KOPT-K1 (cell line): ENCODE data around the gene CLDN15.
"Not testable (repeated sequence)": the region's sequence is repeated elsewhere in the genome, so short reads cannot be mapped to it uniquely, and the experiment has no call there.

ENCODE experiments used
- H3K27ac ChIP-seq: fragments of 200-600 bp; sonication (generic); 2 replicates; pipeline ENCODE4 v1.5.1; 2016; ENCODE audit warnings: antibody characterized with exemption, mild to moderate bottlenecking, low read depth, low read length; ENCODE audit not compliant: poor library complexity, severe bottlenecking
- H3K36me3 ChIP-seq: fragments of 200-600 bp; sonication (generic); 2 replicates; pipeline ENCODE4 v1.5.1; 2017; ENCODE audit warnings: antibody characterized with exemption, mild to moderate bottlenecking, low read length, moderate library complexity; ENCODE audit not compliant: insufficient read depth
- H3K9me3 ChIP-seq: fragments of 200-600 bp; sonication (generic); 2 replicates; pipeline ENCODE4 v1.5.1; 2017; ENCODE audit warnings: antibody characterized with exemption, low read length, mild to moderate bottlenecking; ENCODE audit not compliant: insufficient read depth, poor library complexity, severe bottlenecking

The CLDN15 gene

DNA sequence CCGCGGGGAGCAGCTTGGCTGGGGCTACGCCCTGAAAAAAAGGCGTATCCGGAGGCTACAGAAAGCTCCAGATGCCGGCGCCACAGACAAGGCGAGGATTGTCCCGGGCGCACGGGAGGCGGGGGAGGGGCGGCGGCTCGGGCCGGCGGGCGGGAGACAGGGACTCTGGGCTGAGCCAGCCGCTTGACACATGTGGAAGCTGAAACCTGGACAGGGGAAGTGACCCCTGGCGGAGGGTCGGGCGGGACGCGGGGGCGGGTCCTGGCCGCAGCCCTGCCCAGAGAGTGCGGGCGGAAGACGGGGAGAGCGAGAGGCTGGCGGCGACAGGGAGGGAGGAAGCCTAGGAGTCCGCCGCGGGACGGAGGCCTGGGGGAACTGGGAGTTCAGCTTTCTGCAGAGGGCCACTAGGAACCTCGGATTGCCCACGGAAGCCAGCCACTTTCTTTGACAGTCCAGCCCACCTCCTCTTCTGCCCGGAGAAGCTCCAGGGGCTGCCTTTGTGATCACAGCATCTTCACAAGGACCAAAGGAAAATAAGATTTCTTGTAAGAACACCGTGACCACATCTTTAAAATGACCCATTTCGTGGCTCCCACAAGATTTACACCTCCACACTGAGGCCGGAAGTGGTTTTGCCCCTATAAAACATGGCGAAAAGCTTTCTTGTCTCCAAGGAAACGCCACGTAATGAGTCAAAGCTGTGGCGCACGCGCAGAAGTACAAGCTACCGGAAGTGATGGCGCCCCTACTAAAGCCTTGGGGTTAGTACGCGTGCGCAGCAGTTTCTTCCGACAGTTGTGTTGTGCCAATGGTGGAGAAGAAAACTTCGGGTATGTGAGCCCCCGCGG is 20.0 kb downstream of the CLDN15 start, which contains the start of the genes PLOD3 and ZNHIT1:
PLOD3 (minus strand) TSS at position 194 of the 848 bp plus-strand sequence. CDS start 307 bp downstream, outside the sequence.
ZNHIT1 (plus strand) TSS at position 778 of the 848 bp plus-strand sequence; CDS start at position 809, 31 bp downstream.
- Histone ChIP-seq H3K27ac (peak within 1 kb of the TSS; percentile 62), H3K36me3 (peaks cover 2% of the 10 kb centered on the region; the same call in 1 of the 2 replicates), H3K9me3 (no peaks in the 10 kb centered on the region)

DNA sequence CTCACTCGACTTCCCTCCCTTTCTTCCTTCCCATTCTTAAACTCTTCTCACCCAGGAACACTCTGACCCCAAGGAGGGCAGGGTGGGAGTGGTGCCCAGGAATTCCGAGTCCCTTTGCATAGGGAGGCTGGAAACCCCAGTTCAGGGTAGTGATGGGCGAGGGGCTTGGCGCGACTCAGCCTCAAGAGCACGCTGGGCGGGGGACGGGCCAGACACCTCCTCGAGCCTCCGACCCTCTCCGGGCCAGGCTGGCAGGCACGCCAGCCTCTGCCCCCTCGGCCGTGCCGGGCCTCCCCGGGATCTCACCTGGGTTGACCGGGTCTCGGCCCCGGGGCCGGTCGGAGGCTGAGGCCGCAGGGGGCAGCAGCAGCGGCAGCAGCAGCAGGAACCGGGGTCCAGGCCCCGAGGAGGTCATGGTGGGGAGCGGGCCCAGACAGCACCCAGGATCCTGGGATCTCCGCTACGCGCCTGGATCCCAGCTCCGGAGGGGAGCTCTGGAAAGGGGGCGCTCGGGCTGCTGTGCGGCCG is 20.7 kb downstream of the CLDN15 start:
- no peaks in the 10 kb centered on the region for H3K36me3 ChIP-seq
- no peaks in the 10 kb centered on the region for H3K9me3 ChIP-seq
- H3K27ac ChIP-seq: no peak overlapping the region

DNA sequence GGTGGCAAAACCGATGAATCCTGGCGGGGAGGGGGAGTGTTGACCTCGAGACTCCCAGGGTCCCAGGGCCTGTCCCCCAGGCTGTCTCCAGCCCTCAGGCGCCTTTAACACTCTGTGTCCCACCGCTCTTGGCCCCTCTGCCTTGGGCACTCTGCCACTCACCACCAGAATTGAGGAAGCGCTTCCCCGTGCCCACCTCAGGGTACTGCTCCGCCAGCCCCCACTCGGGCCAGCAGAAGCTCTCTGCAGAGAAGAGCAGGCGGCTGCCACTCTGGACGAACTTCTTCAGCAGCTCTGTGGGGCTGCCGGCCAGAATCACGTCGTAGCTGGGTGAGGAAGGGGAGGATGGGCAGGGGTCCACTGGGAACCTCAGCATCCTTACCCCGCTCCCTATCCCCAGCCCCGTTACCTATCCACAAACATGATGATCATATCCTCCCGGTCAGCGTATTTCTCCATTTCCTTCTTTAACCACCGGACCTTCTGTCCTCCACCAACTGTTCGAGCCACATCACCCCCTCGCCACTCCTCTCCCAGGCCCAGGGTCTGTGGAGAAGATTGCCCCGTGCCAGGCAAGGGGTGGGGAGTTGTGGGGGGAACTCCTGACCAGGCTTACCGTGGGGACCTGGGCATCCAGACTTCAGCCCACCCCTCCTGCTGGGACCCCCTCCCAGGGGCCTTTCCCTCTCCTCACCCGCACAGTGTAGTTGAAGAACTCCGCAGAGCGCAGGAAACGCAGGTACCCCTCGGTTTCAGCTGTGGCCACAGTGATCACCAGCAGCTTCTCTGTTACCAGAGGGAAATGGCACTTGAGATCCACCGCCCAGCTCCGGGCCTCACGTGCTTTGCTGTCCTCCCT is 21.4 kb downstream of the CLDN15 start:
- no peak overlapping the region for H3K27ac ChIP-seq

GRCh38 chr7:101212014-101212413 is 25.6 kb downstream of the CLDN15 start:
- no peaks in the 10 kb centered on the region for H3K9me3 ChIP-seq
- no peaks in the 10 kb centered on the region for H3K36me3 ChIP-seq
- H3K27ac ChIP-seq: no peak overlapping the region

More for the DNA sequence above, 21.4 kb downstream of the CLDN15 start:
- Histone ChIP-seq H3K36me3 (no peaks in the 10 kb centered on the region), H3K9me3 (no peaks in the 10 kb centered on the region)

DNA sequence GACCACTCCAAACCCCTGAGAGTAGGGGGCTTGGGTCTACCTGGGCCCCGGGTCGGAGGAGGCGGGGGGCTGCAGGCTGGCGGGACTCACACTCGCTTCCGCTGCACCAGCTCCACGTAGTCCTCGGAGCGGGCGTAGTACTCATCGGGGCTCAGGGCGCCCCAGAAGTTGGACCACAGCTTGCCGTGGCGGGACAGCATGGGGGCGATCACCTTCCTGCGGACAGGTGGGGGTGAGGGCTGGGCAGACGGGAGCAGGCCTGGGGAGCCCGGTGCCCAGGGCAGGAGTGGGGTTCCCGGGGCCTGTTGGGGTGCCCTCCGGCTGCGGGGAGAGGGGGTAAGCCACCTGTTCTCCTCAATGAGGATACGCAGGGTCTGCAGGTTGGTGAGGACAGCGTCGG is 26.1 kb downstream of the CLDN15 start:
- Histone ChIP-seq H3K27ac (no peak overlapping the region), H3K36me3 (no peaks in the 10 kb centered on the region), H3K9me3 (no peaks in the 10 kb centered on the region)

DNA sequence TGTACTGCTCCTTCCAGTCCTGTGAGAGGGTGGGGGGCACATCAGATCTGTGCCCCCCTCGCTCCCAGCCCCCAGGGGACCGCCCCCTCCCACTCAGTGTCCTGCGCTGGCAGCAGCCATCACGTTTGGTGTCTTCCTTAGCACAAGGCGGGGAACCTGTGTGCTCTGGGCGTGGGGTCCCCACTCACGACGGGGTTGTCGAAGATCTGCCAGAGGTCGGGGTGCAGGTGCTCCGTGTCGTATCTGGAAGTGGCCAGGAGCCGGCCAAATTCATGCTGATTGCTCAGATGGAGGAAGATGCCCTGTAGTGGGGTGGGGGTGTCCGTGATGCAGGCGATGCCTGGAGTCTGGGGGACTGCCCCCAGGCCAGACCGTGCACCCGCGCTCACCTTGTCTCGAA is 27.5 kb downstream of the CLDN15 start:
- no peaks in the 10 kb centered on the region for H3K36me3 ChIP-seq
- no peak overlapping the region for H3K27ac ChIP-seq
- no peaks in the 10 kb centered on the region for H3K9me3 ChIP-seq

DNA sequence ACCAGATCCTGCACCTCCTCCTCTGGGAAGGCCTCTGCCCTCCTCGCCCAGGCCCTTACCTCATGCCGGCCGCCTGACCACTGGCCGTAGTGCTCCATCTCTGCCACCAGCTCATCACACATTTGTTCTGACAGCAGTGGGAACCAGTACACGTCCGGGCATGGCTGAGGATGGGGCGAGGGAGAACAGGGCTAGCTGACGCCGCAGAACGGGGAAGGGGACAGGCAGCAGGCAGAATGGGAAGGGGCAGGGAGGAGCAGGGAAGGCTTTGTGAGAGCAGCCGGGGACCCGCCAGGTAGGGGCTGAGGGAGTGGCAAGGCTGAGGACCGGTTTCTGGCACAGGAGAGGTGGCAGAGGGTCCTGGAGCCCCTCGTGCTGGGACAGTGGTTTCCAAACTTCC is 28.8 kb downstream of the CLDN15 start:
- Histone ChIP-seq H3K9me3 (no peaks in the 10 kb centered on the region), H3K36me3 (no peaks in the 10 kb centered on the region), H3K27ac (no peak overlapping the region)

- no peaks in the 10 kb centered on the region for H3K36me3 ChIP-seq
- no peaks in the 10 kb centered on the region for H3K9me3 ChIP-seq
- no peak overlapping the region for H3K27ac ChIP-seq
These were observed 30.1 kb downstream of the CLDN15 start for GRCh38 chr7:101207459-101207858.

GRCh38 chr7:101206665-101207042 is 30.9 kb downstream of the CLDN15 start:
- H3K27ac ChIP-seq: no peak overlapping the region
- no peaks in the 10 kb centered on the region for H3K36me3 ChIP-seq
- no peaks in the 10 kb centered on the region for H3K9me3 ChIP-seq

- no peaks in the 10 kb centered on the region for H3K36me3 ChIP-seq
- H3K9me3 ChIP-seq: no peaks in the 10 kb centered on the region
- no peak overlapping the region for H3K27ac ChIP-seq
These were observed 31.5 kb downstream of the CLDN15 start for GRCh38 chr7:101205901-101206664.

- H3K9me3 ChIP-seq, H3K27ac ChIP-seq: not testable (repeated sequence)
These were observed 33.6 kb downstream of the CLDN15 start for GRCh38 chr7:101203740-101204738.

GRCh38 chr7:101202603-101202918 is 35.0 kb downstream of the CLDN15 start:
- Histone ChIP-seq H3K27ac (no peak overlapping the region), H3K36me3 (no peaks in the 10 kb centered on the region), H3K9me3 (no peaks in the 10 kb centered on the region)

More at GRCh38 chr7:101203740-101204738, 33.6 kb downstream of the CLDN15 start:
- not testable (repeated sequence) for H3K36me3 ChIP-seq

DNA sequence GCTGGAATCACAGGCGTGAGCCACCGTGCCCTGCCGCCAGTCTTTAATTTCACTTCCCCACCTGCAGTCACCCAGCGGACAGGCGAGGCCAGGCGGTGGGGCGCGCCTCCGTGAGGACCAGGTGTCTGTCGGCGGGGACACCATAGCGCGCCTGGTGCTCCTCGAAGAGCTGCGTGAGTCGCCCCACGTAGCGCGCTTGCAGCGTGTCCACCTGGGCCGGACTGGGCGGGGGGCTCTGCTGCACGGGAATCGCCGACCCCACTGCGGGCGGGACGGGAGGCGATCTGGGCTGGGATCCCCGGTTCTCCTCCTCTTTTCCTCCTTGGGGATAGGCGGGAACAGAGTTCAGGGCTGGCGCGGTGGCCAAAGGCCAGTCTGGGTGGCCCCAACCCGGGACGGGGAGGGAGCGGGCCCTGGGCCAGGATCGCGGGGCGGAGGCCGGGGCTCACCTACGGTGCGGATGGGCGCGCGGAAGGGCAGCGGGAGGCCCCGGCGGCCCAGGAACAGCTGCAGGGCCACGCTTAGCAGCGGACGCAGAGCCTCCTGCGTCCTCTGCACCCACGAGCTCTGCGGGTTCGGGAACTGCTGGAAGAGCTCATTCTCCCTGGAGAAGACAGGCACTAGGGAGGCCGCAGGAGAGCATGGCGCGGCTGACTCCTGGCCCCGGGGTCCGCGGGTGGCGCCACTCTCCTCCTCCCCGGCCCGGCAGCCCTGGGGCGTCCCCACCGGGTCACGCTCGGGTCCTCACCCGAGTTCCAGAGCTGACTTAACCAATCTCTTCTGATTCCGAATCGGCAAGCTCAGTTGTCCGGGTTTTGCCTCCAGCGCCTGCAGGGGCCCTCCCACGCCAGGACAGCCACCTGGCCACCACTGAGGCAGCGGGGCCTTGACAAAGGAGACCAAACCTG is 35.7 kb downstream of the CLDN15 start:
- Histone ChIP-seq H3K36me3 (no peaks in the 10 kb centered on the region), H3K27ac (no peak overlapping the region), H3K9me3 (no peaks in the 10 kb centered on the region)
